Cardiac muscle cell (in vitro differentiated cells and primary cell): ENCODE results near the gene FBXO24. TPM values are rescaled to one million over a fixed set of nuclear protein-coding genes. Genes with fewer than 3 reads are reported as not detected.

Experiments used
- DNase-seq, 2 donors: peaks; one replicate each; pipeline versions ENCODE4 v3.0.0 to v3.0.0-alpha.2; 2010 to 2017; ENCODE audit warnings: low read depth in 1 of 2, low spot score in 1 of 2
- H3K27ac ChIP-seq: fragments of 200-600 bp; sonication (generic); 2 replicates; pipeline ENCODE4 v1.5.1; 2016
- H3K27me3 ChIP-seq: fragments of 200-600 bp; sonication (generic); 2 replicates; pipeline ENCODE4 v1.6.0; 2016; ENCODE audit warnings: control low read depth
- H3K36me3 ChIP-seq: fragments of 200-600 bp; sonication (generic); 2 replicates; pipeline ENCODE4 v1.5.1; 2016; ENCODE audit warnings: control low read depth
- H3K4me1 ChIP-seq: fragments of 200-600 bp; sonication (generic); 2 replicates; pipeline ENCODE4 v1.8.1; 2017; ENCODE audit warnings: low read depth, mild to moderate bottlenecking, mixed run types
- H3K4me3 ChIP-seq: fragments of 200-600 bp; sonication (generic); 2 replicates; pipeline ENCODE4 v1.5.1; 2016; ENCODE audit warnings: mild to moderate bottlenecking
- H3K9me3 ChIP-seq: fragments of 200-600 bp; sonication (generic); 2 replicates; pipeline ENCODE4 v1.5.1; 2017; ENCODE audit warnings: low read depth, mild to moderate bottlenecking, control low read depth
- CTCF ChIP-seq: IDR thresholded peaks from 2 replicates; pipeline ENCODE4 v1.5.1; 2012; ENCODE audit warnings: low read depth, mild to moderate bottlenecking, low read length
- polyA plus RNA-seq: library from polyadenylated mRNA; unstranded; fragments of >200 nt; fragmentation: Nextera tagmentation; extraction: Ambion mirVana; gene quantifications from 2 replicates; pipeline ENCODE4 v1.2.1, GENCODE V29; 2016
- total RNA-seq: library from RNA; depleted of rRNA; stranded (reverse); fragments of >200 nt; gene quantifications from 2 replicates; pipeline ENCODE4 v1.2.3, GENCODE V29; 2016

Gene FBXO24
- total and polyA plus RNA-seq, 2 experiments from 2014 or later: 1.9 to 2.3 TPM

DNA sequence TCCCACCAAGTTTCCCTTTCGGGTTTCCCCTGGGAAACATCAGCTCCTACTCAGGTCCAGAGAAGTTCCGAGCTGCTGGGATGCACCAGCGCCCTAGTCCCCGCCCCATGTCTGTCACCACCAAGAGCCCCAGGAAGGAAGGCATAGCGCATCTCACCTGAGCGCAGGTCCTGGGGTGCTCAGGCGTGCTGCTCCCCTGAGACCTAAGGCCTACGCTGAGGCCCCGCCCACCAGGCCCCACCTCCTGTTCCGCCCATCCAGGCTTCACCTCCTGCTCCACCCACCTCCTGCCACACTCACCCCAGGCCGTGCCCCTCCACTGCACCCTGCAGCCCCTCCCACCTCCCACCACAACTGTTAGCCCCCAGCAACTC is 56.4 kb downstream of the FBXO24 start:
- H3K9me3 ChIP-seq: no peaks in the 10 kb centered on the region
- no peak for TF ChIP-seq CTCF

GRCh38 chr7:100649826-100650565 is 63.9 kb downstream of the FBXO24 start:
- Histone ChIP-seq H3K36me3 (no peaks in the 10 kb centered on the region), H3K4me3 (no peak overlapping the region), H3K27me3 (peaks cover 15% of the 10 kb centered on the region), H3K9me3 (no peaks in the 10 kb centered on the region), H3K27ac (no peak overlapping the region), H3K4me1 (no peaks in the 10 kb centered on the region)
- DNase-seq: peak in 1 of 2 donors; percentile 18
- TF ChIP-seq CTCF: no peak

More for the DNA sequence above, 56.4 kb downstream of the FBXO24 start:
- DNase-seq: no peak
- Histone ChIP-seq H3K27me3 (no peaks in the 10 kb centered on the region), H3K4me3 (no peak overlapping the region), H3K36me3 (no peaks in the 10 kb centered on the region), H3K27ac (no peak overlapping the region), H3K4me1 (peaks cover 6% of the 10 kb centered on the region)

Other genes with a start within 250 kb of the FBXO24 start
- gene PILRB, start 228.2 kb upstream of the FBXO24 start, total RNA-seq: 28.5 and 29.1 TPM in 2 replicates
- gene PILRB, start 228.2 kb upstream of the FBXO24 start, polyA plus RNA-seq: 29.2 and 31.0 TPM in 2 replicates
- 2.9 and 3.1 TPM in 2 replicates for gene PILRA, start 212.8 kb upstream of the FBXO24 start, total RNA-seq
- 2.3 and 4.0 TPM in 2 replicates for gene PILRA, start 212.8 kb upstream of the FBXO24 start, polyA plus RNA-seq
- 7.9 and 8.1 TPM in 2 replicates for gene ZCWPW1, start 157.6 kb upstream of the FBXO24 start, total RNA-seq
- 13.0 and 18.0 TPM in 2 replicates for gene ZCWPW1, start 157.6 kb upstream of the FBXO24 start, polyA plus RNA-seq
- 28.5 and 41.7 TPM in 2 replicates for gene MEPCE, start 156.5 kb upstream of the FBXO24 start, total RNA-seq
- gene MEPCE, start 156.5 kb upstream of the FBXO24 start, polyA plus RNA-seq: 21.5 and 27.0 TPM in 2 replicates
- gene PPP1R35, start 149.8 kb upstream of the FBXO24 start, total RNA-seq: 51.5 and 81.5 TPM in 2 replicates
- 78.7 and 108 TPM in 2 replicates for gene PPP1R35, start 149.8 kb upstream of the FBXO24 start, polyA plus RNA-seq
- gene SPACDR, start 122.1 kb upstream of the FBXO24 start, total RNA-seq: 0.28 and 1.6 TPM in 2 replicates
- gene SPACDR, start 122.1 kb upstream of the FBXO24 start, polyA plus RNA-seq: 0.79 and 1.2 TPM in 2 replicates
- gene TSC22D4, start 107.1 kb upstream of the FBXO24 start, total RNA-seq: 103 and 133 TPM in 2 replicates
- gene TSC22D4, start 107.1 kb upstream of the FBXO24 start, polyA plus RNA-seq: 91.9 and 138 TPM in 2 replicates
- 9.0 and 13.0 TPM in 2 replicates for gene NYAP1, start 102.4 kb upstream of the FBXO24 start, total RNA-seq
- 0.06 and 0.22 TPM in 2 replicates for gene NYAP1, start 102.4 kb upstream of the FBXO24 start, polyA plus RNA-seq
- 18.3 and 21.7 TPM in 2 replicates for gene AGFG2, start 47.1 kb upstream of the FBXO24 start, total RNA-seq
- gene AGFG2, start 47.1 kb upstream of the FBXO24 start, polyA plus RNA-seq: 9.3 and 17.0 TPM in 2 replicates
- gene SAP25, start 12.4 kb upstream of the FBXO24 start, total RNA-seq: 1.4 and 1.5 TPM in 2 replicates
- gene SAP25, start 12.4 kb upstream of the FBXO24 start, polyA plus RNA-seq: 2.7 and 3.9 TPM in 2 replicates
- 78.8 and 108 TPM in 2 replicates for gene LRCH4, start 199 bp upstream of the FBXO24 start, total RNA-seq
- 80.9 and 103 TPM in 2 replicates for gene LRCH4, start 199 bp upstream of the FBXO24 start, polyA plus RNA-seq
- 43.2 and 46.3 TPM in 2 replicates for gene PCOLCE, start 16.0 kb downstream of the FBXO24 start, total RNA-seq
- 70.4 and 111 TPM in 2 replicates for gene PCOLCE, start 16.0 kb downstream of the FBXO24 start, polyA plus RNA-seq
- 30.1 and 36.0 TPM in 2 replicates for gene MOSPD3, start 26.2 kb downstream of the FBXO24 start, total RNA-seq
- gene MOSPD3, start 26.2 kb downstream of the FBXO24 start, polyA plus RNA-seq: 67.8 and 83.3 TPM in 2 replicates
- gene TFR2, start 55.2 kb downstream of the FBXO24 start, total RNA-seq: 0.89 and 2.5 TPM in 2 replicates
- gene TFR2, start 55.2 kb downstream of the FBXO24 start, polyA plus RNA-seq: 0.39 TPM in 1 of 2 replicates, not detected in the other
- gene ACTL6B, start 70.1 kb downstream of the FBXO24 start, total RNA-seq: not detected in 2 replicates
- gene ACTL6B, start 70.1 kb downstream of the FBXO24 start, polyA plus RNA-seq: not detected in 2 replicates
- gene GNB2, start 87.4 kb downstream of the FBXO24 start, total RNA-seq: 233 and 234 TPM in 2 replicates
- gene GNB2, start 87.4 kb downstream of the FBXO24 start, polyA plus RNA-seq: 241 and 286 TPM in 2 replicates
- gene GIGYF1, start 107.9 kb downstream of the FBXO24 start, total RNA-seq: 31.9 and 53.2 TPM in 2 replicates
- 14.0 and 20.1 TPM in 2 replicates for gene GIGYF1, start 107.9 kb downstream of the FBXO24 start, polyA plus RNA-seq
- 30.6 and 45.7 TPM in 2 replicates for gene POP7, start 119.8 kb downstream of the FBXO24 start, total RNA-seq
- 40.2 and 68.3 TPM in 2 replicates for gene POP7, start 119.8 kb downstream of the FBXO24 start, polyA plus RNA-seq
- 0.60 TPM in 1 of 2 replicates, not detected in the other for gene EPO, start 134.1 kb downstream of the FBXO24 start, total RNA-seq
- gene EPO, start 134.1 kb downstream of the FBXO24 start, polyA plus RNA-seq: 0.34 and 0.46 TPM in 2 replicates
- not detected in 2 replicates for gene ZAN, start 147.3 kb downstream of the FBXO24 start, total RNA-seq
- not detected in 2 replicates for gene ZAN, start 147.3 kb downstream of the FBXO24 start, polyA plus RNA-seq
- gene EPHB4, start 241.2 kb downstream of the FBXO24 start, total RNA-seq: 48.9 and 53.6 TPM in 2 replicates
- gene EPHB4, start 241.2 kb downstream of the FBXO24 start, polyA plus RNA-seq: 29.5 and 33.4 TPM in 2 replicates